K562 (cell line): ENCODE data around the gene GTF2A1L. TPM values are rescaled to one million over a fixed set of nuclear protein-coding genes. Genes with fewer than 3 reads are reported as not detected.

ENCODE experiments used
- C11orf30 ChIP-seq: fragments of 450-650 bp; IDR thresholded peaks from 2 replicates; pipeline ENCODE4 v1.6.1; 2016; ENCODE audit warnings: low read depth, mild to moderate bottlenecking
- MAFF ChIP-seq: IDR thresholded peaks from 2 replicates; pipeline ENCODE4 v1.6.1; 2012; ENCODE audit warnings: low read length, improper control_type of control experiment
- MAFG ChIP-seq: fragments of 450-650 bp; conservative IDR thresholded peaks from 2 replicates; pipeline ENCODE4 v1.6.1; 2016; ENCODE audit warnings: missing genetic modification characterization, missing compliant biosample characterization
- NFE2 ChIP-seq: IDR thresholded peaks from 2 replicates; pipeline ENCODE4 v1.6.1; 2014; ENCODE audit warnings: antibody characterized with exemption, low read depth
- NFE2L1 ChIP-seq: fragments of 450-650 bp; IDR thresholded peaks from 2 replicates; pipeline ENCODE4 v1.6.1; 2016; ENCODE audit warnings: missing genetic modification characterization, low read depth, mild to moderate bottlenecking, missing compliant biosample characterization, moderate library complexity, borderline replicate concordance
- SPI1 ChIP-seq: IDR thresholded peaks from 2 replicates; pipeline ENCODE4 v1.6.1; 2011; ENCODE audit warnings: low read depth, low read length, control low read depth, borderline replicate concordance
- ZBTB8A ChIP-seq: fragments of 450-650 bp; IDR thresholded peaks from 2 replicates; pipeline ENCODE4 v1.6.1; 2018; ENCODE audit warnings: mild to moderate bottlenecking, moderate library complexity; ENCODE audit not compliant: partially characterized antibody
- ZNF316 ChIP-seq: fragments of 450-650 bp; IDR thresholded peaks from 2 replicates; pipeline ENCODE4 v1.6.1; 2016
- polyA plus RNA-seq, 8 experiments: library from polyadenylated mRNA; depleted of rRNA in 4 of 8; stranded (reverse) in 5 of 8; unstranded in 3 of 8; fragments of >200 nt; fragmentation: Nextera tagmentation in 2 of 8; fragmentation: Illumina TruSeq in 1 of 8; extraction: Ambion mirVana in 2 of 8; extraction: Trizol in 1 of 8; gene quantifications; 2 replicates each; pipeline versions ENCODE4 v1.2.1 to v1.2.3, GENCODE V29; 2011 to 2014; ENCODE audit warnings: inconsistent platforms in 1 of 8, missing spikeins in 1 of 8
- total RNA-seq, 7 experiments: library from RNA; depleted of rRNA in 6 of 7; stranded (reverse); fragments of >200 nt in 6 of 7; fragmentation: Illumina TruSeq in 2 of 7; extraction: Trizol in 2 of 7; gene quantifications; 2 replicates each; pipeline versions ENCODE4 v1.2.1 to v1.2.3, GENCODE V29; 2011 to 2021; ENCODE audit warnings: low replicate concordance in 1 of 7
- TF ChIP-seq, protein P1 (sequence below): fragments of 450-650 bp; IDR thresholded peaks from 2 replicates; pipeline ENCODE4 v1.6.1; 2016; ENCODE audit warnings: borderline replicate concordance

GTF2A1L gene
- total and polyA plus RNA-seq, 9 of the 15 experiments (the other 6 are each of a cell fraction or from before 2014, with no cell fraction given) = 0.05 to 0.35 (median 0.12) TPM; not detected in 5

- TF ChIP-seq, protein P1, sequence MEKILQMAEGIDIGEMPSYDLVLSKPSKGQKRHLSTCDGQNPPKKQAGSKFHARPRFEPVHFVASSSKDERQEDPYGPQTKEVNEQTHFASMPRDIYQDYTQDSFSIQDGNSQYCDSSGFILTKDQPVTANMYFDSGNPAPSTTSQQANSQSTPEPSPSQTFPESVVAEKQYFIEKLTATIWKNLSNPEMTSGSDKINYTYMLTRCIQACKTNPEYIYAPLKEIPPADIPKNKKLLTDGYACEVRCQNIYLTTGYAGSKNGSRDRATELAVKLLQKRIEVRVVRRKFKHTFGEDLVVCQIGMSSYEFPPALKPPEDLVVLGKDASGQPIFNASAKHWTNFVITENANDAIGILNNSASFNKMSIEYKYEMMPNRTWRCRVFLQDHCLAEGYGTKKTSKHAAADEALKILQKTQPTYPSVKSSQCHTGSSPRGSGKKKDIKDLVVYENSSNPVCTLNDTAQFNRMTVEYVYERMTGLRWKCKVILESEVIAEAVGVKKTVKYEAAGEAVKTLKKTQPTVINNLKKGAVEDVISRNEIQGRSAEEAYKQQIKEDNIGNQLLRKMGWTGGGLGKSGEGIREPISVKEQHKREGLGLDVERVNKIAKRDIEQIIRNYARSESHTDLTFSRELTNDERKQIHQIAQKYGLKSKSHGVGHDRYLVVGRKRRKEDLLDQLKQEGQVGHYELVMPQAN = no peak
- peak; percentile 52 for TF ChIP-seq NFE2
- no peak for TF ChIP-seq ZBTB8A
- peak; percentile 50 for TF ChIP-seq C11orf30
- peak; percentile 87 for TF ChIP-seq SPI1
- TF ChIP-seq MAFF = peak; percentile 40; the same call in 1 of the 2 replicates
- peak; percentile 46; the same call in 1 of the 2 replicates for TF ChIP-seq ZNF316
- peak; percentile 35; the same call in 1 of the 2 replicates for TF ChIP-seq NFE2L1 (tag)
- TF ChIP-seq MAFG = peak; percentile 73
- TF ChIP-seq, all 486 proteins: peak for 12
Observed at GRCh38 chr2:48725696-48726494, 108.2 kb downstream of the GTF2A1L start (continued).
